NK-92 (cell line): ENCODE measurements around the gene HOXA9.

Source experiments
- DNase-seq: peaks from one replicate; lab custom pipeline; 2025; ENCODE audit not compliant: unreplicated experiment; lab: John Stamatoyannopoulos, UW

Gene HOXA9

GRCh38 chr7:27188386-27189294 lies 23.3 kb upstream of the HOXA9 start:
- no peak for DNase-seq

- no peak for DNase-seq
Observed at GRCh38 chr7:27187475-27188385, 22.4 kb upstream of the HOXA9 start.

- DNase-seq, result no peak
Observed at GRCh38 chr7:27186668-27187474, 21.5 kb upstream of the HOXA9 start.

- no peak for DNase-seq
Observed at GRCh38 chr7:27185854-27186667, 20.7 kb upstream of the HOXA9 start.

GRCh38 chr7:27185013-27185853 lies 19.9 kb upstream of the HOXA9 start, which contains the start of gene HOXA11:
TSS of gene HOXA11 (minus strand) at chr7:27185232. CDS start at chr7:27185144, 88 bp downstream.
- no peak for DNase-seq

GRCh38 chr7:27184337-27185012 lies 19.1 kb upstream of the HOXA9 start:
- DNase-seq, result no peak

GRCh38 chr7:27183682-27184336 lies 18.5 kb upstream of the HOXA9 start:
- DNase-seq, result no peak

GRCh38 chr7:27182861-27183681 lies 17.7 kb upstream of the HOXA9 start:
- DNase-seq, result no peak

GRCh38 chr7:27182285-27182841 lies 17.0 kb upstream of the HOXA9 start:
- DNase-seq, result no peak

GRCh38 chr7:27181795-27182275 lies 16.5 kb upstream of the HOXA9 start:
- DNase-seq, result no peak

- DNase-seq, result no peak
Observed at GRCh38 chr7:27180431-27181420, 15.4 kb upstream of the HOXA9 start.

- DNase-seq, result no peak
Observed at GRCh38 chr7:27179503-27180430, 14.4 kb upstream of the HOXA9 start.

GRCh38 chr7:27179030-27179429 lies 13.7 kb upstream of the HOXA9 start:
- DNase-seq, result no peak

- no peak for DNase-seq
Observed at GRCh38 chr7:27178366-27178765, 13.0 kb upstream of the HOXA9 start.
